Vagina (tissue), 2 donors: ENCODE results near the gene TRNT1. TPM values are rescaled to one million over a fixed set of nuclear protein-coding genes. Genes with fewer than 3 reads are reported as not detected.

ENCODE experiments used
- DNase-seq, 2 donors: peaks; one replicate each; pipeline ENCODE4 v3.0.0-alpha.2; 2017; ENCODE audit errors: extremely low spot score in 2 of 2
- H3K27ac ChIP-seq: fragments of 200-600 bp; sonication (generic); one replicate; pipeline ENCODE4 v1.5.1; 2019
- H3K27me3 ChIP-seq: fragments of 200-600 bp; sonication (generic); one replicate; pipeline ENCODE4 v1.5.1; 2019
- H3K36me3 ChIP-seq, 2 donors: fragments of 200-600 bp; sonication (generic); one replicate each; pipeline ENCODE4 v1.5.1; 2017 to 2019
- H3K4me1 ChIP-seq: fragments of 200-600 bp; sonication (generic); one replicate; pipeline ENCODE4 v1.5.1; 2019
- H3K4me3 ChIP-seq, 2 donors: fragments of 200-600 bp; sonication (generic); 1 replicate in 1 of 2; 2 replicates in 1 of 2; pipeline ENCODE4 v1.5.1; 2016 to 2019
- H3K9me3 ChIP-seq: fragments of 200-600 bp; sonication (generic); one replicate; pipeline ENCODE4 v1.5.1; 2019
- CTCF ChIP-seq, 3 experiments: fragments of 450-650 bp in 2 of 3; fragments of 200-600 bp in 1 of 3; sonication (generic) in 1 of 3; IDR thresholded peaks; one replicate each; pipeline ENCODE4 v1.5.1; 2017 to 2019; ENCODE audit warnings: antibody characterized with exemption in 3 of 3, mild to moderate bottlenecking in 2 of 3, moderate library complexity in 2 of 3
- POLR2A ChIP-seq, 2 donors: fragments of 450-650 bp; IDR thresholded peaks; one replicate each; pipeline ENCODE4 v1.6.1; 2017; ENCODE audit warnings: antibody characterized with exemption in 2 of 2, mild to moderate bottlenecking in 2 of 2, moderate library complexity in 2 of 2
- POLR2AphosphoS5 ChIP-seq, 2 donors: sonication (generic); formaldehyde crosslinking; IDR thresholded peaks; one replicate each; pipeline ENCODE4 v1.9.0; 2017; ENCODE audit warnings: antibody characterized with exemption in 2 of 2, mild to moderate bottlenecking in 2 of 2, low read depth in 1 of 2; ENCODE audit not compliant: insufficient read depth in 1 of 2
- intact Hi-C: fragments of 100-400 bp; cut with DNase I; formaldehyde crosslinking; loops from one replicate; pipeline ENCODE4 v1.15.1; 2023
- total RNA-seq: library from RNA; depleted of rRNA; stranded (reverse); fragments of >200 nt; gene quantifications from one replicate; pipeline ENCODE4 v1.2.3, GENCODE V29; 2016

The TRNT1 gene
- total RNA-seq = 12.8 TPM

- peak within 1 kb of the TSS; percentile 64 for H3K27ac ChIP-seq
- H3K9me3 ChIP-seq = no peaks in the 10 kb centered on the region
- H3K36me3 ChIP-seq = peaks cover 0 to 24% of the 10 kb centered on the region in 2 donors
- no peak for TF ChIP-seq CTCF (IDR thresholded peaks at IDR 0.05)
- TF ChIP-seq POLR2A (IDR thresholded peaks at IDR 0.05) = peak in 1 of 2 donors; percentile 78
- peak; percentile 38 to 95 for TF ChIP-seq POLR2AphosphoS5 (IDR thresholded peaks at IDR 0.05; ENCODE audit: insufficient read depth in 1 of 2, low read depth in 1 of 2)
- H3K4me3 ChIP-seq = peak within 1 kb of the TSS; percentile 66 to 81
- H3K4me1 ChIP-seq = peaks cover 40% of the 10 kb centered on the region
- no peaks in the 10 kb centered on the region for H3K27me3 ChIP-seq
- DNase-seq = no peak
- intact Hi-C loops = no loop called here
Observed at GRCh38 chr3:3126477-3127431, at the start of gene TRNT1. TSS of gene TRNT1 (plus strand) at chr3:3126940. CDS start at chr3:3129041, 2,101 bp downstream.

- H3K4me3 ChIP-seq = no peak overlapping the region
- TF ChIP-seq CTCF (IDR thresholded peaks at IDR 0.05) = no peak
- no peak for TF ChIP-seq POLR2A (IDR thresholded peaks at IDR 0.05)
- no peak overlapping the region for H3K27ac ChIP-seq
- no peaks in the 10 kb centered on the region for H3K9me3 ChIP-seq
- DNase-seq = no peak
- intact Hi-C loops = no loop called here
- no peaks in the 10 kb centered on the region for H3K4me1 ChIP-seq
- no peaks in the 10 kb centered on the region for H3K36me3 ChIP-seq
- H3K27me3 ChIP-seq = no peaks in the 10 kb centered on the region
Observed at GRCh38 chr3:3080309-3080708, 46.4 kb upstream of the TRNT1 start.

GRCh38 chr3:3081381-3082233 is 45.1 kb upstream of the TRNT1 start:
- H3K9me3 ChIP-seq = no peaks in the 10 kb centered on the region
- no peaks in the 10 kb centered on the region for H3K27me3 ChIP-seq
- no peaks in the 10 kb centered on the region for H3K4me1 ChIP-seq
- no peak for DNase-seq
- intact Hi-C loops = no loop called here
- no peaks in the 10 kb centered on the region for H3K36me3 ChIP-seq
- H3K27ac ChIP-seq = no peak overlapping the region
- TF ChIP-seq POLR2A (IDR thresholded peaks at IDR 0.05) = no peak
- TF ChIP-seq CTCF (IDR thresholded peaks at IDR 0.05) = no peak
- no peak for TF ChIP-seq POLR2AphosphoS5 (IDR thresholded peaks at IDR 0.05; ENCODE audit: insufficient read depth in 1 of 2, low read depth in 1 of 2)
- H3K4me3 ChIP-seq = no peak overlapping the region

- DNase-seq = no peak
- H3K27me3 ChIP-seq = no peaks in the 10 kb centered on the region
- no peak overlapping the region for H3K4me3 ChIP-seq
- no peaks in the 10 kb centered on the region for H3K36me3 ChIP-seq
- intact Hi-C loops = no loop called here
- no peaks in the 10 kb centered on the region for H3K9me3 ChIP-seq
- H3K27ac ChIP-seq = no peak overlapping the region
- no peaks in the 10 kb centered on the region for H3K4me1 ChIP-seq
- TF ChIP-seq POLR2A (IDR thresholded peaks at IDR 0.05) = no peak
- TF ChIP-seq CTCF (IDR thresholded peaks at IDR 0.05) = no peak
- TF ChIP-seq POLR2AphosphoS5 (IDR thresholded peaks at IDR 0.05; ENCODE audit: insufficient read depth in 1 of 2, low read depth in 1 of 2) = no peak
Observed at GRCh38 chr3:3082234-3082924, 44.4 kb upstream of the TRNT1 start.
